ENCODE data around the gene ZFYVE27. TPM values are rescaled to one million over a fixed set of nuclear protein-coding genes. Genes with fewer than 3 reads are reported as not detected.

Gene ZFYVE27
- total RNA-seq, 4 donors from 2014 or later, result 61.1 to 121 (median 89.3) TPM

GRCh38 chr10:97713826-97714400 lies 23.0 kb upstream of the ZFYVE27 start:
- peak overlapping the region; percentile 76 to 92 (median 80) for H3K27ac ChIP-seq
- no peaks in the 10 kb centered on the region for H3K9me3 ChIP-seq
- peak; percentile 46 to 86 (median 84) for DNase-seq
- H3K4me1 ChIP-seq, result peaks cover 0 to 27% (median 10%) of the 10 kb centered on the region in 4 donors
- TF ChIP-seq CTCF (IDR thresholded peaks at IDR 0.05) (peak in 3 of 6 experiments; percentile 22 to 42 (median 25)), POLR2A (IDR thresholded peaks at IDR 0.05) (peak; percentile 43 to 66)
- no peaks in the 10 kb centered on the region for H3K36me3 ChIP-seq
- peak overlapping the region; percentile 56 to 75 (median 63) for H3K4me3 ChIP-seq
- H3K27me3 ChIP-seq, result no peaks in the 10 kb centered on the region

- DNase-seq, result peak; percentile 18 to 81 (median 71)
- H3K4me3 ChIP-seq, result peak overlapping the region; percentile 56 to 75 (median 63)
- no peaks in the 10 kb centered on the region for H3K27me3 ChIP-seq
- no peaks in the 10 kb centered on the region for H3K36me3 ChIP-seq
- H3K4me1 ChIP-seq, result peaks cover 0 to 31% (median 10%) of the 10 kb centered on the region in 4 donors
- TF ChIP-seq POLR2A (IDR thresholded peaks at IDR 0.05) (no peak), CTCF (IDR thresholded peaks at IDR 0.05) (no peak)
- no peaks in the 10 kb centered on the region for H3K9me3 ChIP-seq
- peak overlapping the region; percentile 76 to 92 (median 80) for H3K27ac ChIP-seq
Observed at GRCh38 chr10:97714401-97715258, 22.3 kb upstream of the ZFYVE27 start.

- Histone ChIP-seq H3K9me3 (no peaks in the 10 kb centered on the region), H3K27ac (peak overlapping the region in 3 of 4 donors; percentile 77 to 92 (median 84)), H3K36me3 (no peaks in the 10 kb centered on the region), H3K4me3 (peak overlapping the region in 3 of 4 donors; percentile 24 to 59 (median 56)), H3K4me1 (peaks cover 0 to 31% (median 10%) of the 10 kb centered on the region in 4 donors), H3K27me3 (no peaks in the 10 kb centered on the region)
- no peak for TF ChIP-seq CTCF (IDR thresholded peaks at IDR 0.05)
- no peak for TF ChIP-seq POLR2A (IDR thresholded peaks at IDR 0.05)
- peak in 1 of 3 donors; percentile 21 for DNase-seq
Observed at GRCh38 chr10:97715259-97715874, 21.6 kb upstream of the ZFYVE27 start.

- Histone ChIP-seq H3K36me3 (no peaks in the 10 kb centered on the region), H3K27ac (peak overlapping the region in 3 of 4 donors; percentile 54 to 89 (median 59)), H3K9me3 (no peaks in the 10 kb centered on the region), H3K4me3 (no peak overlapping the region), H3K4me1 (peaks cover 0 to 41% (median 10%) of the 10 kb centered on the region in 4 donors), H3K27me3 (no peaks in the 10 kb centered on the region)
- peak in 1 of 3 donors; percentile 24 for DNase-seq
- TF ChIP-seq CTCF (IDR thresholded peaks at IDR 0.05) (no peak), POLR2A (IDR thresholded peaks at IDR 0.05) (no peak)
Observed at GRCh38 chr10:97717627-97718026, 19.3 kb upstream of the ZFYVE27 start.

GRCh38 chr10:97718178-97718577 lies 18.8 kb upstream of the ZFYVE27 start:
- DNase-seq, result no peak
- Histone ChIP-seq H3K4me1 (peaks cover 0 to 40% (median 8%) of the 10 kb centered on the region in 4 donors), H3K27me3 (no peaks in the 10 kb centered on the region), H3K4me3 (no peak overlapping the region), H3K36me3 (no peaks in the 10 kb centered on the region), H3K9me3 (no peaks in the 10 kb centered on the region), H3K27ac (peak overlapping the region in 3 of 4 donors; percentile 54 to 89 (median 59))
- TF ChIP-seq CTCF (IDR thresholded peaks at IDR 0.05), result no peak
- no peak for TF ChIP-seq POLR2A (IDR thresholded peaks at IDR 0.05)

Measured in Peyer's patch (tissue), 4 donors.